Smooth muscle cell (in vitro differentiated cells): Measurements from ENCODE around the gene TPK1. TPM values are rescaled to one million over a fixed set of nuclear protein-coding genes. Genes with fewer than 3 reads are reported as not detected.

Source experiments
- DNase-seq: peaks from one replicate; lab custom pipeline; 2025; ENCODE audit not compliant: unreplicated experiment; lab: John Stamatoyannopoulos, UW
- H2AFZ ChIP-seq: fragments of 200-600 bp; sonication (generic); 2 replicates; pipeline ENCODE4 v1.6.0; 2016; ENCODE audit warnings: antibody characterized with exemption, low read depth, mild to moderate bottlenecking
- H3F3A ChIP-seq: fragments of 200-600 bp; sonication (generic); 2 replicates; pipeline ENCODE4 v1.6.0; 2017; ENCODE audit warnings: antibody characterized with exemption, low read depth
- H3K27ac ChIP-seq: fragments of 200-600 bp; sonication (generic); 2 replicates; pipeline ENCODE4 v1.5.1; 2016; ENCODE audit warnings: low read depth, mild to moderate bottlenecking
- H3K27me3 ChIP-seq: fragments of 200-600 bp; sonication (generic); 2 replicates; pipeline ENCODE4 v1.6.1; 2016; ENCODE audit warnings: low read depth, mild to moderate bottlenecking
- H3K36me3 ChIP-seq: fragments of 200-600 bp; sonication (generic); 2 replicates; pipeline ENCODE4 v1.5.1; 2016; ENCODE audit warnings: low read depth
- H3K4me1 ChIP-seq: fragments of 200-600 bp; sonication (generic); 2 replicates; pipeline ENCODE4 v1.5.1; 2016; ENCODE audit warnings: low read depth
- H3K4me2 ChIP-seq: fragments of 200-600 bp; sonication (generic); 2 replicates; pipeline ENCODE4 v1.6.0; 2016; ENCODE audit warnings: mild to moderate bottlenecking
- H3K4me3 ChIP-seq: fragments of 200-600 bp; sonication (generic); 2 replicates; pipeline ENCODE4 v1.5.1; 2016; ENCODE audit warnings: mild to moderate bottlenecking
- H3K79me2 ChIP-seq: fragments of 200-600 bp; sonication (generic); 2 replicates; pipeline ENCODE4 v1.6.0; 2016; ENCODE audit warnings: low read depth, mild to moderate bottlenecking
- H3K9ac ChIP-seq: fragments of 200-600 bp; sonication (generic); 2 replicates; pipeline ENCODE4 v1.6.0; 2016; ENCODE audit warnings: low read depth
- H3K9me3 ChIP-seq: fragments of 200-600 bp; sonication (generic); replicated peaks from 2 replicates; pipeline ENCODE4 v1.5.1; 2016; ENCODE audit warnings: low read depth
- H4K20me1 ChIP-seq: fragments of 200-600 bp; sonication (generic); 2 replicates; pipeline ENCODE4 v1.6.0; 2016; ENCODE audit warnings: low read depth
- WGBS: methylation state at CpG from one replicate; pipeline ENCODE4 v1.1.7; 2016; ENCODE audit warnings: low lambda C conversion rate; 5-methylcytosine and 5-hydroxymethylcytosine counted together
- polyA plus RNA-seq: library from polyadenylated mRNA; unstranded; fragments of >200 nt; fragmentation: Nextera tagmentation; extraction: Ambion mirVana; gene quantifications from 2 replicates; pipeline ENCODE4 v1.2.1, GENCODE V29; 2016
- total RNA-seq: library from RNA; depleted of rRNA; stranded (reverse); fragments of >200 nt; gene quantifications from 2 replicates; pipeline ENCODE4 v1.2.3, GENCODE V29; 2014
- TF ChIP-seq, protein P1 (sequence below): fragments of 200-600 bp; sonication (generic); IDR thresholded peaks from 2 replicates; pipeline ENCODE4 v1.5.1; 2017; ENCODE audit warnings: borderline replicate concordance, mild to moderate bottlenecking, antibody characterized with exemption; ENCODE audit not compliant: insufficient read depth, poor library complexity, severe bottlenecking

TPK1 gene
- total and polyA plus RNA-seq, 2 experiments from 2014 or later: 1.2 to 1.9 TPM

DNA sequence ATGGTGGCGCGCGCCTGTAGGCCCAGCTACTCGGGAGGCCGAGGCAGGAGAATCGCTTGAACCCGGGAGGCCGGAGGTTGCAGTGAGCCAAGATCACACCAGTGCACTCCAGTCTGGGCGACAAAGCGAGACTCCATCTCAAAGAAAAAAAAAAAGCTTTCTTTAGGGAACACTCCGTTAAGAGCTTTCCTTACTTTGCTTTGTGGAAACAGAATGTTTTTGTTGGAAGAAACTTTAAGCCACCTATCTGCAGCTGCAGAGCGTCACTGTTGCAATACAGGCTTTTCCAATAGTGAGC, 641 bp upstream of the TPK1 start:
- Histone ChIP-seq H4K20me1 (no peaks in the 10 kb centered on the region), H3K27me3 (no peaks in the 10 kb centered on the region), H3F3A (peaks cover 7% of the 10 kb centered on the region), H2AFZ (peak overlapping the region; percentile 87), H3K36me3 (no peaks in the 10 kb centered on the region), H3K27ac (peak overlapping the region; percentile 58), H3K4me3 (peak overlapping the region; percentile 80), H3K9me3 (no peaks in the 10 kb centered on the region), H3K79me2 (no peaks in the 10 kb centered on the region), H3K9ac (no peak overlapping the region), H3K4me2 (peak overlapping the region; percentile 91), H3K4me1 (peaks cover 5% of the 10 kb centered on the region)
- TF ChIP-seq, protein P1, sequence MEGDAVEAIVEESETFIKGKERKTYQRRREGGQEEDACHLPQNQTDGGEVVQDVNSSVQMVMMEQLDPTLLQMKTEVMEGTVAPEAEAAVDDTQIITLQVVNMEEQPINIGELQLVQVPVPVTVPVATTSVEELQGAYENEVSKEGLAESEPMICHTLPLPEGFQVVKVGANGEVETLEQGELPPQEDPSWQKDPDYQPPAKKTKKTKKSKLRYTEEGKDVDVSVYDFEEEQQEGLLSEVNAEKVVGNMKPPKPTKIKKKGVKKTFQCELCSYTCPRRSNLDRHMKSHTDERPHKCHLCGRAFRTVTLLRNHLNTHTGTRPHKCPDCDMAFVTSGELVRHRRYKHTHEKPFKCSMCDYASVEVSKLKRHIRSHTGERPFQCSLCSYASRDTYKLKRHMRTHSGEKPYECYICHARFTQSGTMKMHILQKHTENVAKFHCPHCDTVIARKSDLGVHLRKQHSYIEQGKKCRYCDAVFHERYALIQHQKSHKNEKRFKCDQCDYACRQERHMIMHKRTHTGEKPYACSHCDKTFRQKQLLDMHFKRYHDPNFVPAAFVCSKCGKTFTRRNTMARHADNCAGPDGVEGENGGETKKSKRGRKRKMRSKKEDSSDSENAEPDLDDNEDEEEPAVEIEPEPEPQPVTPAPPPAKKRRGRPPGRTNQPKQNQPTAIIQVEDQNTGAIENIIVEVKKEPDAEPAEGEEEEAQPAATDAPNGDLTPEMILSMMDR: no peak
- DNase-seq: no peak
- WGBS: 95% methylated on average over 12 of the region's 12 CpGs

- 1% methylated on average over 25 of the region's 25 CpGs for whole genome bisulfite sequencing
- Histone ChIP-seq H3K36me3 (no peaks in the 10 kb centered on the region), H3K9ac (peak overlapping the region; percentile 62), H4K20me1 (no peaks in the 10 kb centered on the region), H3K4me3 (peak overlapping the region; percentile 80), H3K27me3 (no peaks in the 10 kb centered on the region), H2AFZ (peak overlapping the region; percentile 87), H3F3A (peaks cover 7% of the 10 kb centered on the region), H3K4me2 (peak overlapping the region; percentile 91), H3K4me1 (peaks cover 5% of the 10 kb centered on the region), H3K27ac (peak overlapping the region; percentile 58), H3K9me3 (no peaks in the 10 kb centered on the region), H3K79me2 (no peaks in the 10 kb centered on the region)
- peak; percentile 42 for DNase-seq
- TF ChIP-seq, protein P1: no peak
These were observed 670 bp downstream of the TPK1 start for GRCh38 chr7:144835155-144835611.

- Histone ChIP-seq H2AFZ (peak overlapping the region; percentile 87), H3F3A (peaks cover 7% of the 10 kb centered on the region), H3K4me3 (peak overlapping the region; percentile 80), H3K36me3 (no peaks in the 10 kb centered on the region), H3K9ac (peak overlapping the region; percentile 62), H3K4me1 (peaks cover 5% of the 10 kb centered on the region), H4K20me1 (no peaks in the 10 kb centered on the region), H3K27me3 (no peaks in the 10 kb centered on the region), H3K79me2 (no peaks in the 10 kb centered on the region), H3K27ac (peak overlapping the region; percentile 58), H3K9me3 (no peaks in the 10 kb centered on the region), H3K4me2 (peak overlapping the region; percentile 91)
- TF ChIP-seq, protein P1: no peak
- 49% methylated on average over 13 of the region's 13 CpGs for WGBS
- DNase-seq: no peak
These were observed 1.2 kb downstream of the TPK1 start for GRCh38 chr7:144834641-144835144.

- TF ChIP-seq, protein P1: no peak
- H3K4me1 ChIP-seq: peaks cover 21% of the 10 kb centered on the region
- no peaks in the 10 kb centered on the region for H3K36me3 ChIP-seq
- WGBS: 46% methylated on average over 5 of the region's 5 CpGs
- H3K27ac ChIP-seq: no peak overlapping the region
- H3K4me3 ChIP-seq: no peak overlapping the region
- no peak overlapping the region for H2AFZ ChIP-seq
- no peak for DNase-seq
- H3K9ac ChIP-seq: no peak overlapping the region
- H3K4me2 ChIP-seq: no peak overlapping the region
- no peaks in the 10 kb centered on the region for H3F3A ChIP-seq
- no peaks in the 10 kb centered on the region for H3K9me3 ChIP-seq
- no peaks in the 10 kb centered on the region for H4K20me1 ChIP-seq
- H3K27me3 ChIP-seq: no peaks in the 10 kb centered on the region
- H3K79me2 ChIP-seq: no peaks in the 10 kb centered on the region
These were observed 5.0 kb downstream of the TPK1 start for GRCh38 chr7:144830811-144831210.
